Left renal cortex interstitium (tissue), 4 donors: ENCODE results near the gene SLC43A2. TPM values are rescaled to one million over a fixed set of nuclear protein-coding genes. Genes with fewer than 3 reads are reported as not detected.
"Not testable (repeated sequence)": the region's sequence is repeated elsewhere in the genome, so short reads cannot be mapped to it uniquely, and the experiment has no call there.

ENCODE experiments used
- DNase-seq, 4 donors: peaks; one replicate each; pipeline ENCODE4 v3.0.0-alpha.2; 2013; ENCODE audit warnings: low read depth in 4 of 4, low spot score in 2 of 4, missing footprints in 1 of 4
- polyA plus RNA-seq, 4 donors: library from polyadenylated mRNA; unstranded; fragments of 120-200 nt; gene quantifications; one replicate each; pipeline ENCODE4 v1.2.1, GENCODE V29; 2013; ENCODE audit not compliant: insufficient read length in 4 of 4

SLC43A2 gene
- polyA plus RNA-seq, 4 donors = 31.9 to 35.8 (median 33.5) TPM

- no peak for DNase-seq
Observed at GRCh38 chr17:1568950-1569810, 59.5 kb downstream of the SLC43A2 start.

DNA sequence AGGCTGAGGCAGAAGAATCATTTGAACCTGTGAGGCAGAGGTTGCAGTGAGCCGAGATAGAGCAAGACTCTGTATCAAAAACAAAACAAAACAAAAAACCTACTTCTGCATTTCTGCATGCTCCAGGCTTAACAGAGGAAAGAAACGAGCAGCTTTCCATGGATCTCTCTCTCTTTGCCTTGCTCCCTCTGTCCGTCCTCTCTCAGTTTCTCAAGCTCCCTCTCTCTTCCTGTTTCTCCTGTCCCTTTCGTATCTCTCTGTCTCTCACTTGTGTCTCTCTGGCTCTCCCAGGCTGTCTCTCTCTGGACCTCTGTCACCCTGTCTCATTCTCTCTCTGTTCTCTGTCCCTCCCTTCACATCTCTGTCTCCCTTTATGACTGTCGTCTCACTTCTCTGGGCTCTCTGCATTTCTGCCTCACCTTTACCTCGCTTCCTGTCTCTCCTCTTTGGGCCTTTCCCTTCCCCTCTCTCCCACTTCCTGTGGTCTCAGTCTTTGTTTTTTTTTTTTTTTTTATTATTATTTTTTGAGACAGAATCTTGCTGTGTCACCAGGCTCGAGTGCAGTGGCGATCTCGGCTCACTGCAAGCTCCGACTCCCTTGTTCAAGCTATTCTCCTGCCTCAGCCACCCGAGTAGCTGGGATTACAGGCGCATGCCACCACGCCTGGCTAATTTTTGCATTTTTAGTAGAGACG is 62.0 kb downstream of the SLC43A2 start:
- no peak for DNase-seq

DNA sequence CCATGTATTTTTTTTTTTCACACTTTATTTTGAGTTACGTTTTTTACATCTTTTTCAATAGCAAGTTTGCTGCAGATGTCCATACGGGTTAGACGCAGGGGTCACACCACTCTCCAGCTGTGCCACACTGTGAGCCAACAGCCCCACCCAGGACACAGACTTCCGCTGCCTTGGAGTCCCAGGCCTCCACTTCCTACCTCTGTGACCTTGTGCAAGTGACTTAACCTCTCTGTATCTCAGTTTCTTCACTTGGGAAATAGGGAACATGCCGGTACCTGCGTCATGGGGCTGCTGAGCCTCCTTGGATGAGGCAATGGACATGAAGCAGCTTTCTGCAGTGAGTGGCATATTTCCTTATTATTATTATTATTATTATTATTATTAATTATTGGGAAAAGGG is 62.8 kb downstream of the SLC43A2 start:
- no peak for DNase-seq

- DNase-seq = no peak
Observed at GRCh38 chr17:1563786-1564613, 64.6 kb downstream of the SLC43A2 start.

GRCh38 chr17:1563471-1563785 is 65.2 kb downstream of the SLC43A2 start:
- not testable (repeated sequence) for DNase-seq

DNA sequence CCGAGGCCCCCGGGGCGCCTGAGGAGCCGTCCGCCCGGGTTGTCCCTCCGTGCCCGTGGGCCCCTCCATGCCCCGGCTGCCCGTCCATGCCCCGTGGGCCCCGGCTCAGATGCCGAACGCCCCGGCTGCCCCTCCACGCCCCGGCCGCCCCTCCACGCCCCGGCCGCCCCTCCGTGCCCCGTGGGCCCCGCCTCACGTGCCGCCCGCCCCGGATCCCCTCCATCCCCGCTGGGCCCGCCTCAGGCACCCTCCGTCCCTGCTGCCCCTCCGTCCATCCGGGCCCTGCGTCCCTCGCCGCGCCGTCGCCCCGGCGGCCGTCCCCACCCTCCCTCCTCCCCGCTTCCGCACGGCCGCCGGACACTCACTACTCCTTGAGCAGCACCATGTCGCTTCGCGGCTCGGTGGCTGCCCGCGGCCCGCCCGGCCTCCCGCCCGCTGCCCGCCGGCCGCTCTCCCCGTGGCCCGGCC is 66.4 kb downstream of the SLC43A2 start:
- DNase-seq = no peak

DNA sequence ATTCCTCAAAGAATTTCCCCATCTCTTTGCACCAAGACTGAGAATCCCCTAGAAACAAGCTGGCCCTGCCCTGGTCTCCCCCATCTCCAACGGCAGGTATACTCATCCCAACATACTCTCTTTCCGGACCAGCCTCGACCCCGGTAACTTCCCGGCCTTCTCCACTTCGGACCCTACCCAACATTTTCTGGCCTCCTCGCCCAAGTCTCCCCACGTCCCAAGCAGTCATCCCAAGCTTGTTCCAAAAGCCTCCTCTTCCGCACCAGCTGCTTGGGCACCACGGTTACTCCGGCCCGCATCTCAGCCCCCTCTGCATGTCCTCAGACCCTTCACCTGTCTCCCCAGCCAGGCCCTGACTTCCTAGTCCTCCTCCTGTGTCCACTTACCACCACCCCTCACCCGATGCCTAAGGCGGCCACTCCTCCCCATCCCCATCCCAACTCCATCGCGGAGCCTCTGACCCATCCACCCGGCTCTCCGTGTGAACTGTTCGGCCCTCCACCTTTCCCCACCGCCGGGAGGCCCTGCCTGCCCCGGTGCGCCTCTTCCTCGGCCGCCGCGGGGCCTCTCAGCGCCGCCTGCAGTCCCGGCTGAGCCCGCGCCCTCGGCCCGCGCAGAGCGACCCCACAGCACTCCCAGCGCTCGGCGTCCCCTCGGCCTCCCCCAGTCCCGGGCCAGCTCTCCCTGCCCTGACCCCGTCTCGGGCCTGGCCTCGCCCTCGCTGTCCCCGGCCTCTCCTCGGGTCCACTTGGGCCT is 67.0 kb downstream of the SLC43A2 start:
- DNase-seq = no peak

GRCh38 chr17:1560858-1561355 is 67.7 kb downstream of the SLC43A2 start:
- DNase-seq = no peak

DNA sequence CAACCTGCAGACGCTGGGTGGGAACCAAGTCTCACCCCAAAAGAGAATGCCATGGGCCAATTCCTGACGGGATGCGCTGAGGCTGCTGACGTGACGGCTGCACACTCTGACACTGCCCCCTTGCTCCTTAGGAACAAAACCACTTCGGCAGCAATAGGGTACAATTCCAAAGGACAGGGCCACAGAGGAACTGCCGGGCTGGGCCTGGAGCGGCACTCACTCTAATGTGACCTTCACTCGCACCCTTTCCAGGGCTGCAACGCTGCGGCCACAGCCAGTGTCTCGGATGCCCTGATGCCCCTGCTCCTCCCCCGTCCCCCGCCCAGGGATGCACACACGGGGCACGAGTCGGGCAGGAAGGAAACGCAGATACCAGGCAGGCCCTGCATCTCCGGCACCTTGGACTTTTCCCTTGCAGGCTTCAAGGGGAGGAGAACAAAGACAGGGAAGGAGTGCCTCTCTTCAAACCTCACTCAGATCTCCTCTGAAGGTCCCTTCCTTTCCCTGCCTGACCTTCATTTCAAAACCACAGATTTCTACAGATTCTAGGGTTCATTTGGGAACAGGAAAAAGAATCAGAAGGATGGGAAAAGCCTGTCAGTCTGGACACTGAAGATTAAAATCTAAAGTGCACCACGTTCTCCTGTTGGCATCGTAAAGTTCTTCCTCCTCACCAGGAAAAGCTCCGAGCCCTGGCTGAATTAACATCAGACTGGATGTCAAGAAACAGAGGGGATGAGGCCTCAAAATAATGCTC is 68.4 kb downstream of the SLC43A2 start:
- no peak for DNase-seq

- DNase-seq = no peak
Observed at GRCh38 chr17:1559047-1560043, 69.3 kb downstream of the SLC43A2 start.

DNA sequence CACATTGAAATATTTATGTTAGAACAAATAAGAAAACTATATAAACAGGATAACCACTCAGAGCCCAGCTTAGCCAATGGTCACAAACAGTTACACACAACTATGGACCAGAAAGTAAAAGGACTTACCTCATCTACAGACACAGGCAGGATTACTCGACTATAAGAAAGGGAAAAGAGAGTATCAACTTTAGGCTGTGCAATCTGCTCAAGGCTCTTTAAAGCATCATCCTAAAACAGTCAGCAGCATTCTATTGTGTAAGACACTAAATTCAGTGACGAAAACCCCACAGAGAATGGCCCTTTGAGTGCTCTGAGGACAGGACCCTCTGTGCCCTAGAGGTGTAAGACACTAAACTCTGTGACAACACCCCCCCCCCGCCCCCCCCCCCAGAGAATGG is 70.2 kb downstream of the SLC43A2 start:
- no peak for DNase-seq

DNA sequence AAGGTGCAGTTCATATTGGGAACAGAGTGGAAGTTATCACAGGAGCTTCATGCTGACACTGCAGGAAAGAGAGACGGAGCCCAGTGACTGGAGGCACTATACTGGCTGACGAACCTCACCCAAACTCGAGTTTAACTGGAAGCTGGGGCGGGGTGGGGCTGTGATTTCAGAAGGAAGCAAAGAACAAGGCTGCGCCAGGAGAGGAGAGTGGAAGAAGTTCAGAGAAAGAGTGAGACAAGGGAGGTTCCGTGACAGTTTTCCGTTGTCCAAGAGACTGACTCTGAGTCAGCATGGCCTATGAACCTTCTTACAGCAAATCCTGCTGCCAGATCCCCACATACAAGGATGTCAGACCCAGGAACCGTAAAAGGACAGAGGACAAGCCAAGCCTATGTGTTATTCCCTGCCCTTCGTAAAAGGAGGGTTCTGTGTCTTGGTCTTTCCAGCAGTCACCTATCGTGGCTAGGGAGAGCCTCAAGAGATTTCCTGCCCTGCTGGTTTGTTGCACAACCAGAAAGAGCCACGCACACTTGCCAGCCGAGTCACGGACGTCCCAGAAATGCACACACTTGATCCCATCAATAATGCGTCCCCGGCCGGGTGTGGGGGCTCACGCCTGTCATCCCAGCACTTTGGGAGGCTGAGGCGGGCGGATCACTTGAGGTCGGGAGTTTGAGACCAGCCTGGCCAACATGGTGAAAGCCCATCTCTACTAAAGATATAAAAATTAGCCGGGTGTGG is 71.1 kb downstream of the SLC43A2 start:
- DNase-seq = no peak

DNA sequence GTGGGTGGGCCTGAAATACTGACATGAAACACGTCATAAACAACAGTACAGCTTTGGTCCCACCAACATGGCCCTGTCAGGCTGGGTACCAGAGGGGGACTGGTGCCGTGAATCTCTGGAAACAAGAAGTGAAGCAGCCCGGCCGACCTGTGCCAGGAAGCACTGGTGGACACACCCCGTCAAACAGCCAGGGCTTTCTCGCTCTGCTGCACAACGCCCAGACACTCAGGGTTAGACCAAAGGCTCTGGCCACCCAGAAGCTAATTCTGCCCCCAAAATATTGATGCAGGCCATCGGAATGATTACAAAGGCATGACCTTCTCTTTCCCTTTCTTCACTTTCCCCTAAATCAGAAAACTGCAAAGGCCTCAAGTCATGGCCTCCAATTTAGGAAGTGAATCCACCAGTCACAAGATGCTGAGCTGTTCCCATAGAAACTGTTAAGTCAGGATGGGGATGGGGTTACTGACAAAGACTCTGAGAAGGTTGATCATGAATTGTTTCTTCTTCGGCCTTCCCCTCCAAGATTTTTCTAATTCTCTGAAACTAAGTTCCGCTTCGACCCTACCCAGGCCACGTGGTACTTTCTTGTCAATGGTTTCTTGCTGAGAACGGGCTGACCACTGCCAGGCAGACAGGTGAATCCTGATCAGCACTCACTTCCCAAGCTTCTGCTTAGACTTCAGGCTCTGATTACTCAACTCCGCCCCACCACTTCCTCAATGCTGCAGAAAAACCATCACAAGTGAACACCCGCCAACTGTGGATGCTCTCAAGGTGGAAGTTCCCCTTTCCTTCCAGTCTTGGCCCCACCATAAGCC is 72.8 kb downstream of the SLC43A2 start:
- no peak for DNase-seq

- no peak for DNase-seq
Observed at GRCh38 chr17:1554751-1555540, 73.7 kb downstream of the SLC43A2 start.

DNA sequence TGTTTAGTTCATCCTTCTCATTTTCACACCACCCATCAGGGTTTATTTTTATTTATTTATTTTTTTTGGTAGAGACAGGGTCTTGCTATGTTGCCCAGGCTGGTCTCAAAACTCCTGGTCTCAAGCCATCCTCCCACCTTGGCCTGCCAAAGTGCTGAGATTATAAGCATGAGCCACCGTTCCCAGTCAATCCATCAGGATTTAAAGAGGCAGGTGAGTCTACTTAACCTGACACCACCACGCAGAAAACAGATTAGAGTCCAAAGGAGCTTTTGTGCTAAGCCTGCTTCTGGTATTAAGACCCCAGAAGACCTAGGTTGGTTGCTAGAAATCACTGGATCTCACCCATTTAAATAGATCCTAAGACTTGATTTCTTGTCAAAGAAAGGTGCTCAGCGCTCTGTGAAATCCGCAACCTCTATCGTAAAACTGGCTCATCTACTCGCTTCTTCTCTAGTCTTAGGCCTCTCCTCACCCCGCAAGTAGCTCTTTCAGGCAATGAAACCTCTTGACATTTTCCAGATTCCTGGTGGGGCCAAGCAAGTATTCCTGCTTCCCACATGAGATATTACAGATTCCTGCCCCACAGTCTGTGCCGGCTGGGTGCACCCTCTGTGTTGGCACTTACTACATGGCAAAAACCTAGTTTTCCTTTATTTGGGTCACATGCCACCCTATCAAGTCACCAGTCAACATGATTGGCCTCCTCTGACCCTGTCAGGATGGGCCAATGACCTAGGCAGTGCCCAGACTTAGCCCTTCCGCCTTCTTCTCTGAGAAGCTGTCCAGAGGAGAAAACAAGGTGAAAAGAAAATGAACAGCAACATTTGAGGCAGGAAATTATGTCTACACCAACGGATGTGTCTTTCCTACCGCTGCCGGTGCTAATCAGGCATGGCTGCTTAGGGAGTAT is 75.0 kb downstream of the SLC43A2 start:
- no peak for DNase-seq
